WTC11 (cell line): ENCODE results near the gene OTUB1. TPM values are rescaled to one million over a fixed set of nuclear protein-coding genes. Genes with fewer than 3 reads are reported as not detected.

Source experiments
- ATAC-seq: fragments of 200-7000 bp; cut with Tn5 transposase; 2 replicates; pipeline ENCODE4 v1.10.0; 2021; ENCODE audit warnings: mild to moderate bottlenecking, moderate library complexity
- CTCF ChIA-PET: fragments of 300-600 bp; sonication (Branson Sonifier 250); formaldehyde crosslinking; loops from one replicate; lab custom pipeline; 2021; ENCODE audit warnings: antibody characterized with exemption; lab: Charles Lee
- POLR2A ChIA-PET: fragments of 350-600 bp; sonication (Branson Sonifier 250); formaldehyde crosslinking; loops from one replicate; lab custom pipeline; 2021; ENCODE audit warnings: antibody characterized with exemption; lab: Charles Lee
- DNase-seq: peaks from one replicate; pipeline ENCODE4 v3.0.0; 2021; ENCODE audit warnings: low spot score
- H3K27ac Mint-ChIP-seq: 2 replicates; pipeline ENCODE4 v1.8.0; 2021; ENCODE audit warnings: mixed read lengths
- H3K27me3 Mint-ChIP-seq: 2 replicates; pipeline ENCODE4 v1.8.0; 2021; ENCODE audit warnings: low read depth, mild to moderate bottlenecking, moderate library complexity, mixed read lengths
- H3K36me3 Mint-ChIP-seq: 2 replicates; pipeline ENCODE4 v1.8.0; 2021; ENCODE audit warnings: mixed read lengths
- H3K4me1 Mint-ChIP-seq: 2 replicates; pipeline ENCODE4 v1.8.0; 2022; ENCODE audit warnings: mixed read lengths
- H3K4me3 Mint-ChIP-seq: 2 replicates; pipeline ENCODE4 v1.8.0; 2021; ENCODE audit warnings: mild to moderate bottlenecking, moderate library complexity, mixed read lengths
- H3K9me3 Mint-ChIP-seq: 2 replicates; pipeline ENCODE4 v1.8.0; 2021; ENCODE audit warnings: mixed read lengths
- ATF1 ChIP-seq: sonication (generic); formaldehyde crosslinking; IDR thresholded peaks from 2 replicates; pipeline ENCODE4 v1.8.1; 2023; ENCODE audit warnings: mild to moderate bottlenecking, moderate library complexity, missing genetic modification reagents
- ELF4 ChIP-seq: sonication (generic); formaldehyde crosslinking; IDR thresholded peaks from 2 replicates; pipeline ENCODE4 v1.8.1; 2022; ENCODE audit warnings: low read depth, mild to moderate bottlenecking, moderate library complexity, missing genetic modification reagents
- ESRRA ChIP-seq: sonication (generic); formaldehyde crosslinking; IDR thresholded peaks from 2 replicates; pipeline ENCODE4 v1.8.1; 2022; ENCODE audit warnings: mild to moderate bottlenecking, missing genetic modification reagents, borderline replicate concordance
- FOXP1 ChIP-seq: sonication (generic); formaldehyde crosslinking; IDR thresholded peaks from 2 replicates; pipeline ENCODE4 v1.8.0; 2022; ENCODE audit warnings: missing genetic modification reagents, mild to moderate bottlenecking, moderate library complexity, borderline replicate concordance
- GTF2I ChIP-seq: fragments of 250-450 bp; sonication (Bioruptor Pico); conservative IDR thresholded peaks from 2 replicates; pipeline ENCODE4 v1.4.0; 2021; ENCODE audit warnings: mild to moderate bottlenecking
- JUN ChIP-seq: sonication (generic); formaldehyde crosslinking; IDR thresholded peaks from 2 replicates; pipeline ENCODE4 v1.8.0; 2023; ENCODE audit warnings: mild to moderate bottlenecking, missing genetic modification reagents
- NFATC4 ChIP-seq: fragments of 250-450 bp; sonication (Bioruptor Pico); IDR thresholded peaks from 2 replicates; pipeline ENCODE4 v1.9.0; 2021; ENCODE audit warnings: mild to moderate bottlenecking
- NR2C2 ChIP-seq: sonication (generic); formaldehyde crosslinking; IDR thresholded peaks from 2 replicates; pipeline ENCODE4 v1.8.0; 2022; ENCODE audit warnings: mild to moderate bottlenecking, missing genetic modification reagents
- NR3C1 ChIP-seq: sonication (generic); formaldehyde crosslinking; conservative IDR thresholded peaks from 2 replicates; pipeline ENCODE4 v1.8.1; 2023; ENCODE audit warnings: low read depth, mild to moderate bottlenecking, missing genetic modification reagents
- PRDM15 ChIP-seq: sonication (generic); formaldehyde crosslinking; IDR thresholded peaks from 2 replicates; pipeline ENCODE4 v1.8.0; 2022; ENCODE audit warnings: missing genetic modification reagents
- RELA ChIP-seq: sonication (generic); formaldehyde crosslinking; IDR thresholded peaks from 2 replicates; pipeline ENCODE4 v1.8.1; 2022; ENCODE audit warnings: missing genetic modification reagents, mild to moderate bottlenecking, borderline replicate concordance
- SMAD4 ChIP-seq: sonication (generic); formaldehyde crosslinking; IDR thresholded peaks from 2 replicates; pipeline ENCODE4 v1.8.0; 2022; ENCODE audit warnings: mild to moderate bottlenecking, missing genetic modification reagents
- TCF7 ChIP-seq: sonication (generic); formaldehyde crosslinking; IDR thresholded peaks from 2 replicates; pipeline ENCODE4 v1.8.0; 2022; ENCODE audit warnings: mild to moderate bottlenecking, low read depth, missing genetic modification reagents, moderate library complexity
- TP53 ChIP-seq: sonication (generic); formaldehyde crosslinking; IDR thresholded peaks from 2 replicates; pipeline ENCODE4 v1.8.1; 2023; ENCODE audit warnings: mild to moderate bottlenecking, missing genetic modification reagents
- ZNF263 ChIP-seq: sonication (generic); formaldehyde crosslinking; IDR thresholded peaks from 2 replicates; pipeline ENCODE4 v1.8.1; 2022; ENCODE audit warnings: low read depth, mild to moderate bottlenecking, moderate library complexity, missing genetic modification reagents
- ZNF317 ChIP-seq: sonication (generic); formaldehyde crosslinking; IDR thresholded peaks from 2 replicates; pipeline ENCODE4 v1.8.1; 2023; ENCODE audit warnings: low read depth, mild to moderate bottlenecking, moderate library complexity, missing genetic modification reagents, borderline replicate concordance
- ZNF416 ChIP-seq: fragments of 250-450 bp; sonication (Bioruptor Pico); IDR thresholded peaks from 2 replicates; pipeline ENCODE4 v1.9.0; 2021; ENCODE audit warnings: mild to moderate bottlenecking, inconsistent platforms
- ZNF423 ChIP-seq: fragments of 250-450 bp; sonication (Bioruptor Pico); IDR thresholded peaks from 2 replicates; pipeline ENCODE4 v2.1.2; 2022; ENCODE audit warnings: mild to moderate bottlenecking, moderate library complexity
- total RNA-seq: library from RNA; stranded (reverse); gene quantifications from 3 replicates; pipeline ENCODE4 v1.2.3, GENCODE V29; 2021
- TF ChIP-seq, protein P1 (sequence below): fragments of 250-450 bp; sonication (Bioruptor Pico); IDR thresholded peaks from 2 replicates; pipeline ENCODE4 v2.1.2; 2022; ENCODE audit warnings: mild to moderate bottlenecking, moderate library complexity

Gene OTUB1
- total RNA-seq, 1 experiment from 2014 or later = 112 TPM

DNA sequence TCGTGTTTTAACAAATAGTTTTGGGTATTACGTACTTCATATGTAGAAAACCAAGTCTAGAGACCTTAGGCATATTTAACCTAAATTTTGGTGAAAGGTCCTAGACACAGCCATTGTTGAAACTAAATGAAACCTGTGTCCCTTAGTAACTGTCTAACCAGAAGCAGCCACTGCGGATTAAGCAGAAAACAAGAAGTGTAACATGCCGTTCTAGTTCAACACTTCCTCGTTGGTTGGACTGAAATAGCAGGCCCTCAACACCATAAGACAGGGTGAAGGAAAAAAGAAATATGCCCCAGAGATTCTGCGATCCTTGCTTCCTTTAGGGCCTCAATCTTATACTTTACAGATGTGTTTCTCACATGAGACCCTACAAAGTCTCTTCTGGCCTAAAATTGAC lies 45.5 kb upstream of the OTUB1 start:
- H3K4me1 Mint-ChIP-seq = peaks cover 19% of the 10 kb centered on the region
- H3K9me3 Mint-ChIP-seq = no peaks in the 10 kb centered on the region
- H3K4me3 Mint-ChIP-seq = peak overlapping the region; percentile 80
- ATAC-seq = no peak
- CTCF ChIA-PET = no interaction called here
- no peak for DNase-seq
- POLR2A ChIA-PET = no interaction called here
- H3K27ac Mint-ChIP-seq = peak overlapping the region; percentile 38; the same call in 1 of the 2 replicates
- no peak for TF ChIP-seq ZNF263 (CRISPR knock-in tag)
- no peak for TF ChIP-seq FOXP1 (CRISPR knock-in tag)
- TF ChIP-seq, all 79 proteins: peak for 0
- Mint-ChIP-seq H3K36me3 (no peaks in the 10 kb centered on the region), H3K27me3 (peaks cover 5% of the 10 kb centered on the region; the same call in 1 of the 2 replicates)

- no peak overlapping the region for H3K27ac Mint-ChIP-seq
- ATAC-seq = no peak
- no peak for TF ChIP-seq ZNF416 (CRISPR knock-in tag)
- TF ChIP-seq ESRRA = no peak
- TF ChIP-seq TP53 = no peak
- no peak for TF ChIP-seq NR3C1 (CRISPR knock-in tag)
- no peak for TF ChIP-seq JUN (CRISPR knock-in tag)
- TF ChIP-seq NR2C2 (CRISPR knock-in tag) = no peak
- TF ChIP-seq ATF1 (CRISPR knock-in tag) = no peak
- TF ChIP-seq RELA (CRISPR knock-in tag) = no peak
- no peaks in the 10 kb centered on the region for H3K9me3 Mint-ChIP-seq
- H3K36me3 Mint-ChIP-seq = peaks cover 4% of the 10 kb centered on the region
- CTCF ChIA-PET = interaction anchor here (1.7 kb wide), 1 partner anchor 8 kb away, joined by 5 read pairs; no protein-coding TSS in a partner anchor
- H3K4me3 Mint-ChIP-seq = no peak overlapping the region
- H3K4me1 Mint-ChIP-seq = peaks cover 19% of the 10 kb centered on the region
- no peak for DNase-seq
- POLR2A ChIA-PET = no interaction called here
- H3K27me3 Mint-ChIP-seq = no peaks in the 10 kb centered on the region; the same call in 1 of the 2 replicates
Observed at GRCh38 chr11:63941901-63942300, 44.3 kb upstream of the OTUB1 start.

DNA sequence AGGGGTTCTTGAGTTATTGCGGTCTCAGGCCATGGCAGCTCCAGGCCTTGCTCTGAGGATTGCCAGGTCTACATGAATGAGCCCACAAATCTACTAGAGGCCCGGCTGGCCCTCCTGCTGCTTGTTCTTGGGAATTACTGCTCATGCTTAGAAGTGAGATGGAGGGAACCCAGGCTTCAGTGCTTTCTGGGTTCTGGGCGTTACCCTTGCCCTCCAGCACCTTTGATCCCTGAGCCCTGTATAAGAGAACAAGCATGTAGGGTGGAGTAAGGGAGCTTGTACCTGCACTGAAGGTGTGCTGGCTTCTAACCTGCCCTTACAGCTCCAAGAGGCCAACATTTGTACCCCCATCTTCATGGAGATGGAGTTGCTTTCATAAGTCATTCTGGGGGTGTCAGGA lies 43.4 kb upstream of the OTUB1 start:
- ChIA-PET POLR2A (no interaction called here), CTCF (interaction anchor here (0.6 to 1.7 kb wide), 2 partner anchors 8 to 55 kb away, joined by 3 to 5 read pairs; no protein-coding TSS in a partner anchor)

More for the DNA sequence above, 43.4 kb upstream of the OTUB1 start:
- TF ChIP-seq, protein P1, sequence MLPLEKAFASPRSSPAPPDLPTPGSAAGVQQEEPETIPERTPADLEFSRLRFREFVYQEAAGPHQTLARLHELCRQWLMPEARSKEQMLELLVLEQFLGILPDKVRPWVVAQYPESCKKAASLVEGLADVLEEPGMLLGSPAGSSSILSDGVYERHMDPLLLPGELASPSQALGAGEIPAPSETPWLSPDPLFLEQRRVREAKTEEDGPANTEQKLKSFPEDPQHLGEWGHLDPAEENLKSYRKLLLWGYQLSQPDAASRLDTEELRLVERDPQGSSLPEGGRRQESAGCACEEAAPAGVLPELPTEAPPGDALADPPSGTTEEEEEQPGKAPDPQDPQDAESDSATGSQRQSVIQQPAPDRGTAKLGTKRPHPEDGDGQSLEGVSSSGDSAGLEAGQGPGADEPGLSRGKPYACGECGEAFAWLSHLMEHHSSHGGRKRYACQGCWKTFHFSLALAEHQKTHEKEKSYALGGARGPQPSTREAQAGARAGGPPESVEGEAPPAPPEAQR (CRISPR knock-in tag) = no peak
- TF ChIP-seq NR3C1 (CRISPR knock-in tag) = no peak
- no peak for TF ChIP-seq TP53
- TF ChIP-seq ELF4 (CRISPR knock-in tag) = no peak
- no peak for TF ChIP-seq ZNF317 (CRISPR knock-in tag)
- TF ChIP-seq GTF2I (CRISPR knock-in tag) = no peak
- TF ChIP-seq PRDM15 (CRISPR knock-in tag) = no peak
- no peak for TF ChIP-seq NFATC4 (CRISPR knock-in tag)
- TF ChIP-seq ZNF423 (CRISPR knock-in tag) = no peak
- TF ChIP-seq TCF7 (CRISPR knock-in tag) = no peak
- no peak for TF ChIP-seq SMAD4 (CRISPR knock-in tag)
- DNase-seq (no peak), ATAC-seq (no peak)
- peaks cover 12% of the 10 kb centered on the region for H3K36me3 Mint-ChIP-seq
- H3K4me3 Mint-ChIP-seq = no peak overlapping the region
- H3K9me3 Mint-ChIP-seq = no peaks in the 10 kb centered on the region
- H3K4me1 Mint-ChIP-seq = peaks cover 15% of the 10 kb centered on the region
- no peak overlapping the region for H3K27ac Mint-ChIP-seq
- no peaks in the 10 kb centered on the region; the same call in 1 of the 2 replicates for H3K27me3 Mint-ChIP-seq
